ENCODE results near the gene ESYT3.

ESYT3 gene

GRCh38 chr3:138443521-138444503 lies 9.4 kb downstream of the ESYT3 start:
- POLR2A ChIA-PET = no interaction called here
- CTCF ChIA-PET = interaction anchor here (2.0 kb wide), 1 partner anchor 26 kb away, joined by 6 read pairs; no protein-coding TSS in a partner anchor
- TF ChIP-seq CTCF (IDR thresholded peaks at IDR 0.05; ENCODE audit: control extremely low read depth, extremely low read depth, low read depth, missing control alignments) = no peak
- DNase-seq (ENCODE audit: extremely low spot score) = no peak

GRCh38 chr3:138445236-138445635 lies 10.8 kb downstream of the ESYT3 start:
- no peak for DNase-seq (ENCODE audit: extremely low spot score)
- CTCF ChIA-PET = interaction anchor here (0.9 kb wide), 1 partner anchor 11 kb away, joined by 3 read pairs; no protein-coding TSS in a partner anchor
- POLR2A ChIA-PET = no interaction called here
- TF ChIP-seq CTCF (IDR thresholded peaks at IDR 0.05; ENCODE audit: control extremely low read depth, extremely low read depth, low read depth, missing control alignments) = no peak

- DNase-seq (ENCODE audit: extremely low spot score) = no peak
- ChIA-PET POLR2A (no interaction called here), CTCF (no interaction called here)
Measured at GRCh38 chr3:138445654-138446053, 11.2 kb downstream of the ESYT3 start.

DNA sequence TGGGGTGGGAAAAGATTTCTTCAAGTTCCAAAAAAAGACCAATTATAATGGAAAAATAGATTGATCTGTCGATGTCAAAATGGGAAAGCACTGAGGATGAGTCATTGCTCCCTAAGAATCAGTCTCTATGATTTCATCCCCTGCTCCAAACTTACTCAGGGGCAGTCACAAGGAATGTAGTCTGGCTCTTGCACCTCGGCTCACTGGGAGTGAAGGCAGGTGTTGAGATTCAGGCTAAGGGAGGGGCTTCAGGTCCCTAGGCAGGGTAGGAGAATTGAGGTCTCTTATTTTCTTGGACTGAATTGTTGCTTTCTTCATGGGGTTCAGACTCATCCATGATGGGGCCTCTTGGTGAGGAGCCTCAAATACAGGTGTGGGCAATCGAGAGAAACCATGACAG lies 14.2 kb downstream of the ESYT3 start:
- no peak for TF ChIP-seq CTCF (IDR thresholded peaks at IDR 0.05; ENCODE audit: control extremely low read depth, extremely low read depth, low read depth, missing control alignments)
- POLR2A ChIA-PET = no interaction called here
- CTCF ChIA-PET = no interaction called here
- no peak for DNase-seq (ENCODE audit: extremely low spot score)

More at GRCh38 chr3:138445654-138446053, 11.2 kb downstream of the ESYT3 start:
- no peak for TF ChIP-seq CTCF (IDR thresholded peaks at IDR 0.05; ENCODE audit: control extremely low read depth, extremely low read depth, low read depth, missing control alignments)

- no peak for DNase-seq (ENCODE audit: extremely low spot score)
- POLR2A ChIA-PET = no interaction called here
- CTCF ChIA-PET = no interaction called here
- TF ChIP-seq CTCF (IDR thresholded peaks at IDR 0.05; ENCODE audit: control extremely low read depth, extremely low read depth, low read depth, missing control alignments) = no peak
Measured at GRCh38 chr3:138449490-138449889, 15.1 kb downstream of the ESYT3 start.

DNA sequence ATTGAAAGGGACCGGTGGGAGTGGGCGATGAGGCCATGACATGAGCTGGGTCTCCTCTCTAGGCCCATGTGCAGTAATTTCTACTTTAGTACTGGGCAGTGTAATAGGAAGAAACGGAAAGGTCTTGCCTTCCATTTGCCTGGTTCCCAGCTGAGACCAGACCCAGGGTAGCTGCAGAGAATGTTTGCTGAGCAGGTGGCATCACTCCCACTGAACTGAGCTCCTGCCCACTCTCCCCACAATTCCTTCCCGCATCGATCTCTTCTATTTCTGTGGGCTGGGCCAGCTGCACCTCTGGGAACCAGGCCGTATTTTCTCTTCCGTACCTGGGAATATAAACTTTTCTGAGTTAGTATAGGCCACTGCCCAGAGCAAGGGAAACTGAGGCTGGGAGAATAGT lies 15.8 kb downstream of the ESYT3 start:
- no peak for TF ChIP-seq CTCF (IDR thresholded peaks at IDR 0.05; ENCODE audit: control extremely low read depth, extremely low read depth, low read depth, missing control alignments)
- DNase-seq (ENCODE audit: extremely low spot score) = no peak
- CTCF ChIA-PET = interaction anchor here (1.3 to 1.8 kb wide), 3 partner anchors 19 to 33 kb away, joined by 3 to 4 read pairs (median 3); no protein-coding TSS in a partner anchor
- POLR2A ChIA-PET = no interaction called here

Data from GM10248 (cell line).